A549 (cell line): ENCODE measurements around the gene RARA.

ENCODE experiments used
- BHLHE40 ChIP-seq: IDR thresholded peaks from 2 replicates; pipeline ENCODE4 v1.6.1; 2012; ENCODE audit warnings: low read depth, low read length, inconsistent platforms
- CEBPB ChIP-seq, 2 experiments: fragments of >200 bp in 1 of 2; sonication (Bioruptor Twin) in 1 of 2; formaldehyde crosslinking in 1 of 2; IDR thresholded peaks; 2 replicates each; pipeline ENCODE4 v1.6.1; 2012 to 2016
- CHD2 ChIP-seq: fragments of 150-350 bp; IDR thresholded peaks from 2 replicates; pipeline ENCODE4 v1.6.1; 2014; ENCODE audit warnings: low read length; ENCODE audit not compliant: partially characterized antibody
- CHD4 ChIP-seq: fragments of 200-600 bp; sonication (generic); IDR thresholded peaks from 2 replicates; pipeline ENCODE4 v1.6.1; 2016; ENCODE audit warnings: antibody characterized with exemption, mild to moderate bottlenecking, borderline replicate concordance
- CTCF ChIP-seq: fragments of >200 bp; sonication (Bioruptor Twin); formaldehyde crosslinking; IDR thresholded peaks from 3 replicates; pipeline ENCODE4 v1.5.1; 2016
- EHF ChIP-seq: fragments of 250-450 bp; sonication (Bioruptor Pico); IDR thresholded peaks from 2 replicates; pipeline ENCODE4 v1.5.0; 2020; ENCODE audit warnings: mild to moderate bottlenecking
- HOXA7 ChIP-seq: fragments of 250-450 bp; sonication (Bioruptor Pico); IDR thresholded peaks from 2 replicates; pipeline ENCODE4 v1.5.0; 2020; ENCODE audit warnings: mild to moderate bottlenecking, moderate library complexity
- JUN ChIP-seq, 2 experiments: fragments of >200 bp; sonication (Bioruptor Twin); formaldehyde crosslinking; IDR thresholded peaks; 2 replicates in 1 of 2; 3 replicates in 1 of 2; pipeline ENCODE4 v1.6.1; 2016 to 2017
- MAX ChIP-seq: IDR thresholded peaks from 2 replicates; pipeline ENCODE4 v1.6.1; 2012
- NR3C1 ChIP-seq: fragments of >200 bp; sonication (Bioruptor Twin); formaldehyde crosslinking; IDR thresholded peaks from 3 replicates; pipeline ENCODE4 v1.6.1; 2017
- POLR2A ChIP-seq: IDR thresholded peaks from 2 replicates; pipeline ENCODE4 v1.6.1; 2012; ENCODE audit warnings: mild to moderate bottlenecking, low read length
- RCOR1 ChIP-seq: fragments of 150-350 bp; IDR thresholded peaks from 2 replicates; pipeline ENCODE4 v1.6.1; 2014; ENCODE audit warnings: antibody characterized with exemption, low read length, low read depth
- REST ChIP-seq: fragments of 200-600 bp; sonication (generic); IDR thresholded peaks from 2 replicates; pipeline ENCODE4 v1.6.1; 2016; ENCODE audit warnings: antibody characterized with exemption, mild to moderate bottlenecking, moderate library complexity
- ZFP36 ChIP-seq: fragments of 450-650 bp; IDR thresholded peaks from 2 replicates; pipeline ENCODE4 v1.6.1; 2014; ENCODE audit warnings: borderline replicate concordance; ENCODE audit not compliant: partially characterized antibody

GRCh38 chr17:40344421-40345160, 35.6 kb downstream of the RARA start:
- TF ChIP-seq CTCF (no peak), CHD2 (no peak), MAX (no peak), ZFP36 (no peak), CHD4 (no peak), BHLHE40 (no peak), NR3C1 (no peak), CEBPB (IDR thresholded peaks at IDR 0.05) (no peak), RCOR1 (no peak), POLR2A (no peak), EHF (CRISPR knock-in tag) (no peak), REST (no peak), HOXA7 (no peak), JUN (IDR thresholded peaks at IDR 0.05) (no peak)
